ENCODE data around the gene ADAM10.
"Not testable (repeated sequence)": the region's sequence is repeated elsewhere in the genome, so short reads cannot be mapped to it uniquely, and the experiment has no call there.

Gene ADAM10, protein sequence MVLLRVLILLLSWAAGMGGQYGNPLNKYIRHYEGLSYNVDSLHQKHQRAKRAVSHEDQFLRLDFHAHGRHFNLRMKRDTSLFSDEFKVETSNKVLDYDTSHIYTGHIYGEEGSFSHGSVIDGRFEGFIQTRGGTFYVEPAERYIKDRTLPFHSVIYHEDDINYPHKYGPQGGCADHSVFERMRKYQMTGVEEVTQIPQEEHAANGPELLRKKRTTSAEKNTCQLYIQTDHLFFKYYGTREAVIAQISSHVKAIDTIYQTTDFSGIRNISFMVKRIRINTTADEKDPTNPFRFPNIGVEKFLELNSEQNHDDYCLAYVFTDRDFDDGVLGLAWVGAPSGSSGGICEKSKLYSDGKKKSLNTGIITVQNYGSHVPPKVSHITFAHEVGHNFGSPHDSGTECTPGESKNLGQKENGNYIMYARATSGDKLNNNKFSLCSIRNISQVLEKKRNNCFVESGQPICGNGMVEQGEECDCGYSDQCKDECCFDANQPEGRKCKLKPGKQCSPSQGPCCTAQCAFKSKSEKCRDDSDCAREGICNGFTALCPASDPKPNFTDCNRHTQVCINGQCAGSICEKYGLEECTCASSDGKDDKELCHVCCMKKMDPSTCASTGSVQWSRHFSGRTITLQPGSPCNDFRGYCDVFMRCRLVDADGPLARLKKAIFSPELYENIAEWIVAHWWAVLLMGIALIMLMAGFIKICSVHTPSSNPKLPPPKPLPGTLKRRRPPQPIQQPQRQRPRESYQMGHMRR

GRCh38 chr15:58749532-58750337 lies at the start of gene ADAM10:
Gene ADAM10, minus strand, starts transcription at chr15:58749707. Its CDS starts 173 bp downstream, at chr15:58749534.
- DNase-seq (ENCODE audit: low read depth in 2 of 2), result peak; percentile 99 to 100

DNA sequence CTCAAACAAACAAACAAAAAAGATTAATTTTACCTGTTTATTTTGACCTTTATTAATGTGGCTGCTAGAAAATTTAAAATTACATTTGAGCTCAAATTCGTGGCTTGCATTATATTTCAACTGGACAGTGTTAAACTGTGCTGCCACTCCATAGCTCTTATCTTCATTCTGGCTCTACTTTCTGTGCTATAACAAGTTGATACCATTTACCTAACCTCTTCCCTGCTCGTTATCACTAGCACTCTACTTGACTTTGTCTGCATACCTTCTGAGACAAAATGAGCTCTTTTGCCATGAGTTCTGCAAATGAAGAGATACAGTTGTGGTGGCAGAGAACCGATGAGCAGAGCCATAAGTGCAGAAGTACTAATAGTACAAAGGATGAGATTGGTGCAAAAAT lies 48.0 kb upstream of the ADAM10 start:
- DNase-seq (ENCODE audit: low read depth in 2 of 2), result no peak

- DNase-seq (ENCODE audit: low read depth in 2 of 2), result no peak
These were observed 46.3 kb upstream of the ADAM10 start for GRCh38 chr15:58795825-58796224.

DNA sequence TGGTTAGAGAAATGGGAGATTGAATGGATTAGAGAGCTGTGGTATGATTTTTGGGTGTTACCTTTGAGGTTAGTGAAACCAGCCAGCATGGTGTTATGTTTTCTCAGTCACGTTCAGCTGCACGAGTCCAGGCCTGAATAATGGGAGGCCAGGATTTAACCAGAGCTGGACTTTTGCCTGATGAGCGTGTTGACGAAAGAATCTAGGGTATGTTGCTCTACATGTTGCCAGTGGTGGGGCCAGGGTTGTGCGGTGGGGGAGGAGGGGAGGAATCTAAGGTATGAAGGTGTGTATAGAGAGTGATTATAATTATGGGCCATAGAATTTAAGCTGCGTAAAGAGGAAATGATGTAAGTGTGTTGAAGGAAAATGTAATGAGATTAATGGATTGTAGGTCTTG lies 44.4 kb upstream of the ADAM10 start:
- no peak for DNase-seq (ENCODE audit: low read depth in 2 of 2)

DNA sequence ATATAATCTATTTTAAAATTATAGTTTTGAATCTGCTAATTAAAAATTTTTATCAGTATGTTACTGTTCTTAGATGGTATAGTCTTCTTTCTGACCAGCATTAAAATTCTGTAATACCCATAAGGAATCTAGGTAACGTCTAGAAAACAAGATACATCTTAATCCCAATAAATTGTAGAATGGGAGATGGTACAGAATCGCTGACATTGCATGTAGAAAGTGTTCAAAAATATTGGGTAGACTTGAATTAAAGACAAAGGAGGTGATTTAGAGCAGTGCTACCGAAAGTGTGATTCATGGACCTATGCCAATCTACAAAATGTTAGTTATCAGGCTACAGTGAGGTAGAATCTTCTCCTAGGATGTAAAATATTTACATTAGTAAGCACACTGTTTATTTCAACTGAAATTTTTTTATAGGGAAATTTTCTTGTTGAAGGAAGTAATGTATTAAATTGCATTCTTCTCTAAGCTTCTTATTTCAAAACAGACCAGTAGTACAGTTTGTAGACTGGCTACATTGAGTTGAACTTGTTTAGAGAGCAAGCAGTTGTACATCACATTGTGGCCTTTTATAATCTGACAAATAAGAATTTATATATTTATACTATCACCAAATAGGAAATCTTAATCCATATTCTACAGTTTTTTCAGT lies 38.7 kb upstream of the ADAM10 start:
- DNase-seq (ENCODE audit: low read depth in 2 of 2), result no peak

DNA sequence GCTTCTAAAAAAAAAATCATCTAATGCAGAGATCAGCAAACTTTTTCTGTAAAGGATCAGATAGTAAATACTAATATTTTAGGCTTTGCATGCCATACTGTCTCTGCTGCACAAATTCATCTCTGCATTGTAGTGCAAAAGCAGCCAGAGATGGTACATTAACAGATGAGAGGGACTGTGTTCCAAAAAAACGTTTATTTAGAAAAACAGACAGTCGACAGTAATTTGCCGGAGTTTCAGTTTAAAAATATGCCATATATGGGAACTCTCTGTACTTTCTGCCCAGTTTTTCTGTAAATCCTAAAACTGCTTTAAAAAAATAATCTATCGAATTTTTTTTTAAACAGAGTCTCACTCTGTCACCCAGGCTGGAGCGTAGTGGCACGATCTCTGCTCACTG lies 35.8 kb upstream of the ADAM10 start:
- DNase-seq (ENCODE audit: low read depth in 2 of 2), result no peak

- DNase-seq (ENCODE audit: low read depth in 2 of 2), result no peak
These were observed 30.0 kb upstream of the ADAM10 start for GRCh38 chr15:58779554-58779953.

DNA sequence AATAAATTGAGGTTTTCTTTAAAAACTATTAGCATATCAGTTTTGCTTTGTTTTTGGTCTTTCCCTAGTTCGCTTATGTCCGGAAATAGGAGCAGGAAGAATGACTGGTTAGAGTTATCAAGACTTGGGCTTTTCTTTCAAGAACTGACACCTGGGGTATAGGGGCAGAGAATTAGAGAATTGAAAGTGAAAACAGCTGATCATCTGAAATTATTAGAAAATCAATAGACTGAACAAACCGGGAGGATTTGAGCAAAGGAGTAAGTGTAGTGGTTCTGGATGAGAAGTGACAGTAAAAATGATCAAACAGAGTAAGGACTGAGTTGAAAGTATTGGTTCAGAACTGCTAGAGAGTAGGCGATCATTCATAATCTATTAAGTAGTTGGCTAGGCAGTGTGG lies 27.6 kb upstream of the ADAM10 start:
- DNase-seq (ENCODE audit: low read depth in 2 of 2), result no peak

DNA sequence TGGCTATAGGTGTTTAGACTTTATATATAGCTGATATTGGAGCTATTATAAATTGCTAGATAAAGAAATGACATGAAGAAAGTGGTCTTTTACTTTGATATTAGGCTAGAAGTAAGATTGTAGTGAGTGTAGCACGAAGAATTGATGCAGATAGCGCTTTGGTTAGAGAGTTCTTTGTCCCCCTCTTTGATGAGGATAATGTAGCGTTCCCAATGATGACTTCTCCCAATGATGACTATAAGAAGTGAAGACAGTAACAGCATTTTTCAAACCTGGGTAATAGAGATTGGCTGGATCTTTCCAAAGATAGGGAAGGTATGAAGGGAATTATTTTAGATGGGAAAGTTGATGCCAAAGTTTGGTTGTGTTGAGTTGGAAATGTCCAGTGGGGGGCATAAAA lies 25.9 kb upstream of the ADAM10 start:
- DNase-seq (ENCODE audit: low read depth in 2 of 2), result no peak

DNA sequence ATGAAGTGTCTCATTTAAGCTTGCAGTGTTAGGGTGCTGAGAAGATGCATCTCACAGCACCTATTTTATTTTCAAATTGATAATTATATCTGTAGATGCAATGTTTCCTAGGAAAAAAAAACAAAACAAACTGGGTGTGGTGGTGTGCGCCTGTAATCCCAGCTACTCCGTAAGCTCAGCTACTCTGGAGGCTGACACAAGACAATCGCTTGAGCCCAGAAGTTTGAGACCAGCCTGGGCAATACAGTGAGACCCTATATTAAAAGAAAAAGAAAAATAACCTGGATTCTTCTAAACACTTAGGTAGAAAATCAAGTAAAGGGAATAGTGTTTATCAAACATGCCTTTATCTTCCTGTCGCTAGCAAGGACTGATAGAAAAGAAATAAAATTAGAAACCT lies 23.5 kb upstream of the ADAM10 start:
- no peak for DNase-seq (ENCODE audit: low read depth in 2 of 2)

GRCh38 chr15:58771621-58772250 lies 22.2 kb upstream of the ADAM10 start:
- no peak for DNase-seq (ENCODE audit: low read depth in 2 of 2)

- peak; percentile 95 to 99 for DNase-seq (ENCODE audit: low read depth in 2 of 2)
These were observed 21.5 kb upstream of the ADAM10 start, which contains the start of gene MINDY2 for GRCh38 chr15:58770857-58771620. Gene MINDY2, plus strand, starts transcription at chr15:58771302. Its CDS starts 94 bp downstream, at chr15:58771396.

- DNase-seq (ENCODE audit: low read depth in 2 of 2), result no peak
These were observed 21.0 kb upstream of the ADAM10 start for GRCh38 chr15:58770519-58770856.

GRCh38 chr15:58768601-58769004 lies 19.1 kb upstream of the ADAM10 start:
- DNase-seq (ENCODE audit: low read depth in 2 of 2), result not testable (repeated sequence)

DNA sequence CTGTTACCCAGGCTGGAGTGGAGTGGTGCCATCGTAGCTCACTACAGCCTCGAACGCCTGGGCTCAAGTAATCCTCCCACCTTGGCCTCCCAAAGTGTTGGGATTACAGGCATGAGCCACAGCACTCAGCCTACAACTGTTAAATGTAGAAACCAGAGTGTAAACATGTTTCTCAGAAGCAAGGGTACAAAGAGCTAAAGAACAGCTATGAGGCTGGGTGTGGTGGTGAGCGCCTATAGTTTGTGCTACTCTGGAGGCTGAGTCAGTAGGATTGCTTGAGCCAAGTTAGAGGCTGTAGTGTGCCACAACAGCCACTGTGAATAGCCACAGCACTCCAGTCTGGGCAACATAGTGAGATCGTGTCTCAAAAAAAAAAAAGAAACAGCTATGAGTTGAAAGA lies 16.8 kb upstream of the ADAM10 start:
- DNase-seq (ENCODE audit: low read depth in 2 of 2), result no peak

- DNase-seq (ENCODE audit: low read depth in 2 of 2), result no peak
These were observed 15.0 kb upstream of the ADAM10 start for GRCh38 chr15:58764468-58764867.

DNA sequence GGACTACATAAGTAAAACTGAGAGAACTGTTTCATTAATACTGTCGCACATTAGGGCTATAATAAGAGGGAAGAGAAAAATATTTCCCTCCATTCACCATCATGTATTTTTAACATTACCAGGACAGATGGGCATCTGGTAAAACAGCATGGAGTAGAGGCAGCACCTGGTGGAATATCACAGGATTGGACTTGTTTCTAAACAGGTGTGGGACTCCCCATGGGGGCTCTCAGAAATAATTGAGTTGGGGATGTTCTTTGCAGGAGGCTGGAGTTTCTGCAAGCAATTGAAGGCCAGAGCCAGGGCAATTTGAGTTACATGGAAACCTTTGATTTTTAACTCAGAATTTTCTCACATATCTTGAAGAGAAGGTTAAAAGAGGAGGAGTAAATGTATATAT lies 13.2 kb upstream of the ADAM10 start:
- no peak for DNase-seq (ENCODE audit: low read depth in 2 of 2)

DNA sequence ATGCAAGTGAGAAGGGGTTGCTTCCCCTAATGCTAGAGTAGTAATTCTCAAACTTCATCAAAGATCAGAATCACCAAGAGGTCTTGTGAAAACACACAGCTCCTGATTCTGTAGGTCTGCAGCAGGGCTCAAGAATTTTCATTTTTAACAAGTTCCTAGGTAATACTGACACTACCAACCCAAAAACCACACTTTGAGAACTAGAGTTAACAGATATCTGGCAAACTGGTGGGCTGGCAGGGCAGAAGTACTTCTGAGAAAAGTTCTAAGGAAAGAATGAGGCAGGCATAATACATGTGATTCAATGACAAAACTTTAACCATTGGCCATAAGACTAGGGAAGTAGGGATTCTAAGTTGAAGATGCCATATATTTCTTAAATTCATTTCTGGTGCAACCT lies 12.8 kb upstream of the ADAM10 start:
- DNase-seq (ENCODE audit: low read depth in 2 of 2), result no peak

DNA sequence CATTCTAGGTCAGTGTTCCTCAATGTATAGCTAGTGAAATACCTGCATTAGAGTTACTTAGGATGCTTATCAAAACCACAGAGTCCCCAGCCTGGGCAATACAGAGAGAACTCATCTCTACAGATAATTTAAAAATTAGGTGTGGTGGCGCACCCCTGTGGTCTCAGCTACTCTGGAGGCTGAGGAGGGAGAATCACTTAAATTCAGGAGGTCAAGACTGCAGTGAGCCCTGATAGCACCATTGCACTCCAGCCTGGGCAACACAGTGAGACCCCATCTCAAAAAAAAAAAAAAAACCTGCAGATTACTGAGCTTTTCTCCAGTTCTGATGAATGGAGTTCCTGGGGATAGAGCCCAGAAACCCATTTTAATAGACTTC lies 11.5 kb upstream of the ADAM10 start:
- DNase-seq (ENCODE audit: low read depth in 2 of 2), result no peak

DNA sequence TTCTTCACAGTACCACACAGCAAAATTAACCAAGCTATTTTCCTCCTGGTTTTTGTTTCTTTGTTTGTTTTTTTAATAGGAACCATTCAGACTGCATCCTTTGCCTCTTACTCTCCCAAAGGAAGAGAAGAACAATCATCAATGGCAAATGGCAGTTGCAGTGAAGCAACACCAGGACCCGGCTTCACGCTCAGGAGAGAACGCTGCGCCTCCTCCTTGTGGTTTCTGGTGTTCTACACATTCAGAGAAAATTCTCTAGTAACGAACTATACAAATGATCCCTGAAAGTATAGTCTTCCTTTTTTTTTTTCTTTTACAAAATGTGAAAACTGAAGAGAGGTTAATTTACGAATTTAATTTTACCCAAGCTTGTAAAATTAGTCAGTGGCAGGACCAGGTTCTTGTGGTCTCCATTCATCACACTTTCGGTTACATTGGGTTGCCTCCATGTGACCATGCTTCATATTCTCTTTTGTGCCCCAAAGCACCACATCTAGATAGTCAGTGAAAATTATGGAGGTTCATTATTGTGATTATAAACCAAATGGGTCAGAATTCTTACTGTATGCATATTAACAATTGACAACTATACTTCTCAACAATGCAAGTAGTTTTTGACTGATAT lies 11.0 kb upstream of the ADAM10 start:
- DNase-seq (ENCODE audit: low read depth in 2 of 2), result no peak

Data from stimulated activated CD8-positive, alpha-beta memory T cell treated with anti-CD3 and anti-CD28 coated beads, Interleukin-15, amount 100 ng/mL, for 48 hours (primary cell).